Effector CD8-positive, alpha-beta T cell (primary cell): ENCODE results near the gene ASAP2.

ENCODE experiments used
- DNase-seq: peaks from one replicate; lab custom pipeline; 2025; lab: John Stamatoyannopoulos, UW

The ASAP2 gene

GRCh38 chr2:9230881-9231280 lies 24.3 kb downstream of the ASAP2 start:
- DNase-seq, result no peak

- DNase-seq, result no peak
Observed at GRCh38 chr2:9231291-9232165, 24.9 kb downstream of the ASAP2 start.

GRCh38 chr2:9232166-9232479 lies 25.5 kb downstream of the ASAP2 start:
- no peak for DNase-seq

- no peak for DNase-seq
Observed at GRCh38 chr2:9232886-9233285, 26.3 kb downstream of the ASAP2 start.

- DNase-seq, result no peak
Observed at GRCh38 chr2:9234680-9235146, 28.1 kb downstream of the ASAP2 start.

- DNase-seq, result no peak
Observed at GRCh38 chr2:9235147-9236044, 28.8 kb downstream of the ASAP2 start.

GRCh38 chr2:9236045-9236344 lies 29.4 kb downstream of the ASAP2 start:
- no peak for DNase-seq

GRCh38 chr2:9236867-9237266 lies 30.3 kb downstream of the ASAP2 start:
- DNase-seq, result no peak

- no peak for DNase-seq
Observed at GRCh38 chr2:9237831-9238230, 31.2 kb downstream of the ASAP2 start.

- no peak for DNase-seq
Observed at GRCh38 chr2:9238591-9239326, 32.1 kb downstream of the ASAP2 start.

- DNase-seq, result no peak
Observed at GRCh38 chr2:9239616-9240015, 33.0 kb downstream of the ASAP2 start.

- DNase-seq, result no peak
Observed at GRCh38 chr2:9240745-9241144, 34.1 kb downstream of the ASAP2 start.

- no peak for DNase-seq
Observed at GRCh38 chr2:9241233-9241632, 34.6 kb downstream of the ASAP2 start.

- DNase-seq, result no peak
Observed at GRCh38 chr2:9243357-9243756, 36.7 kb downstream of the ASAP2 start.

GRCh38 chr2:9244985-9245544 lies 38.5 kb downstream of the ASAP2 start:
- no peak for DNase-seq

GRCh38 chr2:9247177-9247576 lies 40.6 kb downstream of the ASAP2 start:
- DNase-seq, result no peak

- no peak for DNase-seq
Observed at GRCh38 chr2:9247786-9248185, 41.2 kb downstream of the ASAP2 start.

- DNase-seq, result no peak
Observed at GRCh38 chr2:9248363-9248762, 41.8 kb downstream of the ASAP2 start.

GRCh38 chr2:9249020-9249800 lies 42.6 kb downstream of the ASAP2 start:
- DNase-seq, result no peak

GRCh38 chr2:9250091-9250490 lies 43.5 kb downstream of the ASAP2 start:
- DNase-seq, result no peak

- DNase-seq, result no peak
Observed at GRCh38 chr2:9250498-9251153, 44.0 kb downstream of the ASAP2 start.
